A549 (cell line): ENCODE measurements around the gene MYLK. TPM values are rescaled to one million over a fixed set of nuclear protein-coding genes. Genes with fewer than 3 reads are reported as not detected.

Experiments used
- ATAC-seq, 2 experiments: fragments of 200-7000 bp in 1 of 2; fragments of >200 bp in 1 of 2; cut with Nextera tagmentation in 1 of 2; cut with Tn5 transposase in 1 of 2; 3 replicates each; pipeline versions ENCODE4 v1.8.0 to v1.9.1; 2018 to 2020; ENCODE audit warnings: mild to moderate bottlenecking in 1 of 2, moderate library complexity in 1 of 2
- CTCF ChIA-PET: fragments of 300-600 bp; sonication (Branson Sonifier 250); formaldehyde crosslinking; extraction: SDS; loops from one replicate; lab custom pipeline; 2021; ENCODE audit warnings: antibody characterized with exemption, inconsistent platforms; lab: Yijun Ruan, JAX
- POLR2A ChIA-PET: fragments of 350-600 bp; formaldehyde crosslinking; extraction: SDS; loops from one replicate; lab custom pipeline; 2021; ENCODE audit warnings: antibody characterized with exemption, inconsistent platforms; lab: Yijun Ruan, JAX
- DNase-seq, 2 experiments: peaks; one replicate each; pipeline versions ENCODE4 v3.0.0 to v3.0.0-alpha.2; 2011 to 2016; ENCODE audit warnings: low read depth in 1 of 2, low spot score in 1 of 2
- FAIRE-seq: peaks from 2 replicates; lab custom pipeline; 2011; peaks lifted over from hg19 to GRCh38; lab: Jason Lieb, UNC
- H3K27ac ChIP-seq, 2 experiments: fragments of >200 bp; sonication (Bioruptor Twin); formaldehyde crosslinking; 3 replicates each; pipeline ENCODE4 v1.5.1; 2016 to 2017
- H3K4me1 ChIP-seq: fragments of >200 bp; sonication (Bioruptor Twin); formaldehyde crosslinking; 3 replicates; pipeline ENCODE4 v1.6.1; 2016
- H3K4me2 ChIP-seq: fragments of >200 bp; sonication (Bioruptor Twin); formaldehyde crosslinking; 3 replicates; pipeline ENCODE4 v1.6.1; 2016
- H3K4me3 ChIP-seq: fragments of >200 bp; sonication (Bioruptor Twin); formaldehyde crosslinking; 3 replicates; pipeline ENCODE4 v1.5.1; 2016
- H3K9me3 ChIP-seq: fragments of >200 bp; sonication (Bioruptor Twin); formaldehyde crosslinking; 3 replicates; pipeline ENCODE4 v1.6.1; 2016
- CBX8 ChIP-seq: fragments of 200-600 bp; sonication (generic); IDR thresholded peaks from 2 replicates; pipeline ENCODE4 v1.6.1; 2016
- EHMT2 ChIP-seq: fragments of 200-600 bp; sonication (generic); IDR thresholded peaks from 2 replicates; pipeline ENCODE4 v1.6.1; 2016; ENCODE audit warnings: antibody characterized with exemption, low read depth, mild to moderate bottlenecking, moderate library complexity
- EP300 ChIP-seq, 2 experiments: fragments of >200 bp; sonication (Bioruptor Twin); formaldehyde crosslinking; IDR thresholded peaks; 2 replicates in 1 of 2; 3 replicates in 1 of 2; pipeline ENCODE4 v1.6.1; 2016 to 2017
- ESRRA ChIP-seq: fragments of 150-350 bp; IDR thresholded peaks from 2 replicates; pipeline ENCODE4 v1.6.1; 2014; ENCODE audit warnings: mild to moderate bottlenecking, low read length, borderline replicate concordance
- HDAC2 ChIP-seq: fragments of 200-600 bp; sonication (generic); IDR thresholded peaks from 2 replicates; pipeline ENCODE4 v1.6.1; 2016
- HEYL ChIP-seq: fragments of 250-450 bp; sonication (Bioruptor Pico); IDR thresholded peaks from 2 replicates; pipeline ENCODE4 v1.8.0; 2021; ENCODE audit warnings: mild to moderate bottlenecking, moderate library complexity
- HOXA7 ChIP-seq: fragments of 250-450 bp; sonication (Bioruptor Pico); IDR thresholded peaks from 2 replicates; pipeline ENCODE4 v1.5.0; 2020; ENCODE audit warnings: mild to moderate bottlenecking, moderate library complexity
- NR3C1 ChIP-seq: fragments of >200 bp; sonication (Bioruptor Twin); formaldehyde crosslinking; IDR thresholded peaks from 3 replicates; pipeline ENCODE4 v1.6.1; 2017
- PHF8 ChIP-seq: fragments of 200-600 bp; sonication (generic); IDR thresholded peaks from 2 replicates; pipeline ENCODE4 v1.6.1; 2016; ENCODE audit warnings: low read depth, mild to moderate bottlenecking, antibody characterized with exemption, moderate library complexity, borderline replicate concordance
- POLR2A ChIP-seq: IDR thresholded peaks from 2 replicates; pipeline ENCODE4 v1.6.1; 2012; ENCODE audit warnings: mild to moderate bottlenecking, low read length
- RAD21 ChIP-seq, 2 experiments: fragments of >200 bp in 1 of 2; sonication (Bioruptor Twin) in 1 of 2; formaldehyde crosslinking in 1 of 2; IDR thresholded peaks in 1 of 2; conservative IDR thresholded peaks in 1 of 2; 2 replicates in 1 of 2; 3 replicates in 1 of 2; pipeline ENCODE4 v1.6.1; 2012 to 2018; ENCODE audit warnings: inconsistent platforms in 1 of 2
- SMC3 ChIP-seq: fragments of >200 bp; sonication (Bioruptor Twin); formaldehyde crosslinking; IDR thresholded peaks from 3 replicates; pipeline ENCODE4 v1.6.1; 2018; ENCODE audit warnings: inconsistent platforms
- SREBF2 ChIP-seq: fragments of 450-650 bp; IDR thresholded peaks from 2 replicates; pipeline ENCODE4 v1.6.1; 2014; ENCODE audit warnings: mild to moderate bottlenecking, moderate library complexity
- TP53 ChIP-seq: fragments of 250-450 bp; sonication (Bioruptor Pico); IDR thresholded peaks from 2 replicates; pipeline ENCODE4 v1.5.0; 2021; ENCODE audit warnings: mild to moderate bottlenecking, moderate library complexity
- ZFP36 ChIP-seq: fragments of 450-650 bp; IDR thresholded peaks from 2 replicates; pipeline ENCODE4 v1.6.1; 2014; ENCODE audit warnings: borderline replicate concordance; ENCODE audit not compliant: partially characterized antibody
- ZNF302 ChIP-seq: fragments of 250-450 bp; sonication (Bioruptor Pico); IDR thresholded peaks from 2 replicates; pipeline ENCODE4 v1.9.0; 2021; ENCODE audit warnings: inconsistent platforms, mild to moderate bottlenecking, moderate library complexity
- WGBS: methylation state at CpG from one replicate; pipeline ENCODE4 v1.1.6; 2017; ENCODE audit errors: missing lambda C conversion rate; 5-methylcytosine and 5-hydroxymethylcytosine counted together
- polyA plus RNA-seq, 4 experiments: library from polyadenylated mRNA; depleted of rRNA in 3 of 4; stranded (reverse); fragments of >200 nt; fragmentation: RNase III in 1 of 4; extraction: RNeasy Plus Mini Kit Qiagen cat#74134 plus additional on column Dnase treatment in 1 of 4; gene quantifications; 2 replicates in 3 of 4; 3 replicates in 1 of 4; pipeline ENCODE4 v1.2.3, GENCODE V29; 2011 to 2017
- TF ChIP-seq, protein P1 (sequence below): IDR thresholded peaks from 2 replicates; pipeline ENCODE4 v1.6.1; 2012
- TF ChIP-seq, protein P2 (sequence below): fragments of >200 bp; sonication (Bioruptor Twin); formaldehyde crosslinking; IDR thresholded peaks from 3 replicates; pipeline ENCODE4 v1.5.1; 2016
- TF ChIP-seq, protein P3 (sequence below): fragments of 150-350 bp; IDR thresholded peaks from 2 replicates; pipeline ENCODE4 v1.6.1; 2014; ENCODE audit warnings: low read depth, mild to moderate bottlenecking, low read length
- TF ChIP-seq, protein P4 (sequence below): fragments of >200 bp; sonication (Bioruptor Twin); formaldehyde crosslinking; IDR thresholded peaks from 2 replicates; pipeline ENCODE4 v1.6.1; 2016

The MYLK gene
- polyA plus RNA-seq, 2 of the 4 experiments (the other 2 are of a cell fraction) = 16.9 to 17.4 TPM

DNA sequence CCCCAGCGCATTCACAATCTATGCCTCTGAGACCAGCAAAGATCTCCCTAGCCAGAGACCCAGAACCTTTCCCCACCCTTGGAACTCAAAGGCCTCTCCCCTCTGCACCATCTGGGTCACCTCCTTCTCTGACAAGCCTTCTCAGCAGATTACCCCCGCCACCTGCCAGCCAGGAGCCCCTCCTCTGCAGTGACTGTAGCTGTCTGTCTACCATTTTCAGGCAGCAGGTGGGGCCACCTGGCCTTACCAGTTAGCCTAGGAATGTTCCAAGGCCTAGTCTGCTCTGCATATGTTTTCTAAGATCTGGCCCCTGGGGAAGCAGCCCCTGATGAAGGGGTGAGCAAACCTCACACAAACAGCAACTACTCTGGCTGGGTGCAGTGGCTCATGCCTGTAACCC lies 2.4 kb downstream of the MYLK start:
- CTCF ChIA-PET = interaction anchor here (0.6 to 2.7 kb wide), 11 partner anchors 9 to 229 kb away, joined by 3 to 11 read pairs (median 4); no protein-coding TSS in a partner anchor
- no peak for FAIRE-seq

DNA sequence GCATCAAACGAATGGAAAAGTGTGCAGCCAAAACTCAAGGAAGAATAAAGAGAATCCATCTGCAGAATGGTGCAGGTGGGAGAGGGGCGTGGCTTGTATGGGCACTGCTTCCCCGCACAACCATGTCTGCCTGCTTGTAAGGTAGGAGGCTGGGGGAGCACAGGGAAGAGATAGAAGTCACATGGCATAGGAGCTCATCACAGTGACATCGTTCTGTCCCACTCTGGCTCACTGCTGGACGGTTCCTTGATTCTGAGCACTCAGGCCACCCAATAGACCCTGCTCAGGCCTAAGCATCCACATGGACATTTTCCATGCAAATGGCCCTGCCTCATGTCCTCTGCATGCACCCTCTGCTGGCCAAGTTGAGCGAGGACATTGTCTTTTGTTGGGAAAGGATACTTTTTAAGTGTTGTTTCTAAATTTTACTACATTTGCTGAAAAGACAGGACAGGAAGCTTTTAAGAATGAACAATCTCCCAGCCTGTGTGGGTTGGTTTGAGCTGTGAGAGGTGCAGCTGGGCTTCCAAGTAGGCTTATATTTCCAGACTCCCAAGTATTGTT lies 3.1 kb downstream of the MYLK start:
- no peaks in the 10 kb centered on the region for H3K9me3 ChIP-seq
- peaks cover 16% of the 10 kb centered on the region for H3K4me1 ChIP-seq
- peak overlapping the region in 1 of 2 experiments; percentile 35; a peak in 3 of 6 replicates for H3K27ac ChIP-seq
- H3K4me2 ChIP-seq = no peak overlapping the region
- FAIRE-seq (no peak), ATAC-seq (peak in 1 of 2 experiments; percentile 15; a peak in 1 of 6 replicates), DNase-seq (peak; percentile 41 to 65)
- H3K4me3 ChIP-seq = no peak overlapping the region
- 75% methylated on average over 6 of the region's 6 CpGs for WGBS
- POLR2A ChIA-PET = no interaction called here
- CTCF ChIA-PET = interaction anchor here (0.9 to 2.3 kb wide), 10 partner anchors 8 to 228 kb away, joined by 3 to 8 read pairs (median 4); no protein-coding TSS in a partner anchor
- TF ChIP-seq, protein P1, sequence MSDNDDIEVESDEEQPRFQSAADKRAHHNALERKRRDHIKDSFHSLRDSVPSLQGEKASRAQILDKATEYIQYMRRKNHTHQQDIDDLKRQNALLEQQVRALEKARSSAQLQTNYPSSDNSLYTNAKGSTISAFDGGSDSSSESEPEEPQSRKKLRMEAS = peak; percentile 63
- TF ChIP-seq EHMT2 = no peak
- TF ChIP-seq POLR2A = no peak
- peak; percentile 44 to 51 for TF ChIP-seq RAD21 (conservative IDR thresholded peaks at IDR 0.05 in 1 of 2, IDR thresholded peaks at IDR 0.05 in 1 of 2)
- TF ChIP-seq, protein P2, sequence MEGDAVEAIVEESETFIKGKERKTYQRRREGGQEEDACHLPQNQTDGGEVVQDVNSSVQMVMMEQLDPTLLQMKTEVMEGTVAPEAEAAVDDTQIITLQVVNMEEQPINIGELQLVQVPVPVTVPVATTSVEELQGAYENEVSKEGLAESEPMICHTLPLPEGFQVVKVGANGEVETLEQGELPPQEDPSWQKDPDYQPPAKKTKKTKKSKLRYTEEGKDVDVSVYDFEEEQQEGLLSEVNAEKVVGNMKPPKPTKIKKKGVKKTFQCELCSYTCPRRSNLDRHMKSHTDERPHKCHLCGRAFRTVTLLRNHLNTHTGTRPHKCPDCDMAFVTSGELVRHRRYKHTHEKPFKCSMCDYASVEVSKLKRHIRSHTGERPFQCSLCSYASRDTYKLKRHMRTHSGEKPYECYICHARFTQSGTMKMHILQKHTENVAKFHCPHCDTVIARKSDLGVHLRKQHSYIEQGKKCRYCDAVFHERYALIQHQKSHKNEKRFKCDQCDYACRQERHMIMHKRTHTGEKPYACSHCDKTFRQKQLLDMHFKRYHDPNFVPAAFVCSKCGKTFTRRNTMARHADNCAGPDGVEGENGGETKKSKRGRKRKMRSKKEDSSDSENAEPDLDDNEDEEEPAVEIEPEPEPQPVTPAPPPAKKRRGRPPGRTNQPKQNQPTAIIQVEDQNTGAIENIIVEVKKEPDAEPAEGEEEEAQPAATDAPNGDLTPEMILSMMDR = peak; percentile 45; the same call in 2 of the 3 replicates
- TF ChIP-seq EP300 (IDR thresholded peaks at IDR 0.05) = no peak
- TF ChIP-seq SMC3 = peak; percentile 55

More for the DNA sequence above, 2.4 kb downstream of the MYLK start:
- POLR2A ChIA-PET = no interaction called here
- Histone ChIP-seq H3K4me3 (no peak overlapping the region), H3K4me1 (peaks cover 16% of the 10 kb centered on the region), H3K4me2 (no peak overlapping the region), H3K9me3 (no peaks in the 10 kb centered on the region), H3K27ac (peak overlapping the region in 1 of 2 experiments; percentile 35; a peak in 2 of 6 replicates)
- 87% methylated on average over 2 of the region's 2 CpGs for WGBS
- ATAC-seq = no peak
- DNase-seq = no peak
- TF ChIP-seq HEYL (CRISPR knock-in tag) (no peak), HOXA7 (no peak), SREBF2 (no peak), ESRRA (no peak), ZNF302 (CRISPR knock-in tag) (no peak), ZFP36 (no peak), PHF8 (no peak), EHMT2 (no peak), CBX8 (no peak), NR3C1 (no peak)
- TF ChIP-seq, protein P3, sequence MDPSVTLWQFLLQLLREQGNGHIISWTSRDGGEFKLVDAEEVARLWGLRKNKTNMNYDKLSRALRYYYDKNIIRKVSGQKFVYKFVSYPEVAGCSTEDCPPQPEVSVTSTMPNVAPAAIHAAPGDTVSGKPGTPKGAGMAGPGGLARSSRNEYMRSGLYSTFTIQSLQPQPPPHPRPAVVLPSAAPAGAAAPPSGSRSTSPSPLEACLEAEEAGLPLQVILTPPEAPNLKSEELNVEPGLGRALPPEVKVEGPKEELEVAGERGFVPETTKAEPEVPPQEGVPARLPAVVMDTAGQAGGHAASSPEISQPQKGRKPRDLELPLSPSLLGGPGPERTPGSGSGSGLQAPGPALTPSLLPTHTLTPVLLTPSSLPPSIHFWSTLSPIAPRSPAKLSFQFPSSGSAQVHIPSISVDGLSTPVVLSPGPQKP = no peak
- TF ChIP-seq, protein P4, sequence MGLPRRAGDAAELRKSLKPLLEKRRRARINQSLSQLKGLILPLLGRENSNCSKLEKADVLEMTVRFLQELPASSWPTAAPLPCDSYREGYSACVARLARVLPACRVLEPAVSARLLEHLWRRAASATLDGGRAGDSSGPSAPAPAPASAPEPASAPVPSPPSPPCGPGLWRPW = no peak

DNA sequence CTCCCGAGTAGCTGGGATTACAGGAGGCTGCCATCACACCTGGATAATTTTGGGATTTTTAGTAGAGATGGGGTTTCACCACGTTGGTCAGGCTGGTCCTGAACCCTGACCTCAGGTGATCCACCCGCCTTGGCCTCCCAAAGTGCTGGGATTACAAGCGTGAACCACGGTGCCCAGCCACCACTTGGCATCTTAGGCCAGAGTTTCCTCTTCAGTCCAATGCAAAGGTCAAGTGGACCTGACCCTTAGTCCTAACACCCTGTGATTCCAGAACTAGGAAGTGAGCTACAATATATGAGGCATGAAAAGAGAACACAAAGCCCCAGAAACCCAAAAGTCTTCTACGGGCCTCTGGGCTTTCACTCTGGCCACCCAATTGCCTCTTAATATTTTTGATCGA lies 5.3 kb downstream of the MYLK start:
- Histone ChIP-seq H3K4me1 (peaks cover 16% of the 10 kb centered on the region), H3K9me3 (no peaks in the 10 kb centered on the region), H3K27ac (no peak overlapping the region), H3K4me3 (no peak overlapping the region), H3K4me2 (no peak overlapping the region)
- FAIRE-seq (no peak), ATAC-seq (no peak), DNase-seq (no peak)
- 91% methylated on average over 7 of the region's 7 CpGs for WGBS
- TF ChIP-seq HDAC2 (no peak), TP53 (CRISPR knock-in tag) (no peak)
- ChIA-PET POLR2A (no interaction called here), CTCF (interaction anchor here (1.0 to 2.0 kb wide), 3 partner anchors 9 to 133 kb away, joined by 3 to 5 read pairs (median 3); no protein-coding TSS in a partner anchor)
